Peyer's patch (tissue), 4 donors: ENCODE measurements around the gene CWC27.

ENCODE experiments used
- CTCF ChIP-seq, 6 experiments: fragments of 450-650 bp in 4 of 6; fragments of 200-600 bp in 2 of 6; sonication (generic) in 1 of 6; IDR thresholded peaks; one replicate each; pipeline ENCODE4 v1.5.1; 2017 to 2019; ENCODE audit warnings: antibody characterized with exemption in 6 of 6, mild to moderate bottlenecking in 3 of 6, moderate library complexity in 1 of 6
- POLR2A ChIP-seq, 2 donors: fragments of 450-650 bp; IDR thresholded peaks; one replicate each; pipeline ENCODE4 v1.5.1; 2017; ENCODE audit warnings: antibody characterized with exemption in 2 of 2, mild to moderate bottlenecking in 2 of 2, moderate library complexity in 2 of 2

- TF ChIP-seq CTCF (IDR thresholded peaks at IDR 0.05) = no peak
- TF ChIP-seq POLR2A (IDR thresholded peaks at IDR 0.05) = no peak
Measured at GRCh38 chr5:64963278-64963677, 194.5 kb downstream of the CWC27 start.
